GM19324 (cell line): ENCODE data around the gene NUDT4.
A peak's percentile ranks its signal among the peaks of the same experiment; 100 is the strongest.
"Not testable (repeated sequence)": the region's sequence is repeated elsewhere in the genome, so short reads cannot be mapped to it uniquely, and the experiment has no call there.

ENCODE experiments used
- ATAC-seq: cut with Tn5 transposase; IDR thresholded peaks from one replicate; pipeline ENCODE4 v1.9.1; 2021; ENCODE audit warnings: mild to moderate bottlenecking, moderate library complexity; ENCODE audit not compliant: unreplicated experiment, low FRiP score

The NUDT4 gene

GRCh38 chr12:93365616-93366405, 11.9 kb upstream of the NUDT4 start:
- no peak for ATAC-seq

GRCh38 chr12:93366422-93366821, 11.3 kb upstream of the NUDT4 start:
- no peak for ATAC-seq

- no peak for ATAC-seq
Observed at GRCh38 chr12:93368766-93369165, 9.0 kb upstream of the NUDT4 start.

GRCh38 chr12:93369505-93369904, 8.2 kb upstream of the NUDT4 start:
- no peak for ATAC-seq

- no peak for ATAC-seq
Observed at GRCh38 chr12:93370947-93371346, 6.8 kb upstream of the NUDT4 start.

GRCh38 chr12:93373961-93374656, 3.6 kb upstream of the NUDT4 start:
- ATAC-seq, result no peak

GRCh38 chr12:93375906-93376305, 1.8 kb upstream of the NUDT4 start:
- ATAC-seq, result no peak

- no peak for ATAC-seq
Observed at GRCh38 chr12:93376436-93377251, 1.1 kb upstream of the NUDT4 start.

- ATAC-seq, result peak; percentile 34
Observed at GRCh38 chr12:93378196-93378997, 672 bp downstream of the NUDT4 start.

GRCh38 chr12:93378998-93379325, 1.2 kb downstream of the NUDT4 start:
- ATAC-seq, result no peak

- ATAC-seq, result no peak
Observed at GRCh38 chr12:93379326-93379980, 1.7 kb downstream of the NUDT4 start.

- ATAC-seq, result no peak
Observed at GRCh38 chr12:93379981-93380361, 2.2 kb downstream of the NUDT4 start.

GRCh38 chr12:93380480-93381121, 2.9 kb downstream of the NUDT4 start:
- no peak for ATAC-seq

GRCh38 chr12:93381161-93381975, 3.6 kb downstream of the NUDT4 start:
- ATAC-seq, result no peak

- ATAC-seq, result not testable (repeated sequence)
Observed at GRCh38 chr12:93381976-93382437, 4.3 kb downstream of the NUDT4 start.

- ATAC-seq, result no peak
Observed at GRCh38 chr12:93387780-93388179, 10.1 kb downstream of the NUDT4 start.

- ATAC-seq, result no peak
Observed at GRCh38 chr12:93390031-93390430, 12.3 kb downstream of the NUDT4 start.

GRCh38 chr12:93390549-93391297, 13.0 kb downstream of the NUDT4 start:
- ATAC-seq, result no peak
